Activated CD8-positive, alpha-beta memory T cell treated with anti-CD3 and anti-CD28 coated beads for 36 hours (primary cell): ENCODE measurements around the gene KIF21A. TPM values are rescaled to one million over a fixed set of nuclear protein-coding genes. Genes with fewer than 3 reads are reported as not detected.

ENCODE experiments used
- CTCF ChIA-PET: fragments of 350-600 bp; sonication (Branson Sonifier 250); formaldehyde crosslinking; loops from one replicate; lab custom pipeline; 2021; ENCODE audit warnings: antibody characterized with exemption; lab: Charles Lee
- POLR2A ChIA-PET: fragments of 350-600 bp; sonication (Branson Sonifier 250); formaldehyde crosslinking; loops from one replicate; lab custom pipeline; 2021; ENCODE audit warnings: antibody characterized with exemption; lab: Charles Lee
- total RNA-seq, 2 experiments: library from RNA; stranded (reverse); gene quantifications; one replicate each; pipeline ENCODE4 v1.2.3, GENCODE V29; 2021

The KIF21A gene
- total RNA-seq, 2 experiments from 2014 or later: 43.2 to 48.9 TPM

- CTCF ChIA-PET: interaction anchor here (1.5 to 2.2 kb wide), 2 partner anchors 66 to 175 kb away, joined by 4 read pairs; no protein-coding TSS in a partner anchor
These were observed 1.5 kb downstream of the KIF21A start for GRCh38 chr12:39441189-39441962.

GRCh38 chr12:39440781-39441180 lies 2.1 kb downstream of the KIF21A start:
- ChIA-PET POLR2A (no interaction called here), CTCF (no interaction called here)

More at GRCh38 chr12:39441189-39441962, 1.5 kb downstream of the KIF21A start:
- POLR2A ChIA-PET: no interaction called here

- ChIA-PET POLR2A (no interaction called here), CTCF (no interaction called here)
These were observed 2.8 kb downstream of the KIF21A start for GRCh38 chr12:39440101-39440500.

- CTCF ChIA-PET: no interaction called here
- POLR2A ChIA-PET: no interaction called here
These were observed 7.4 kb downstream of the KIF21A start for GRCh38 chr12:39435531-39435930.

GRCh38 chr12:39431797-39432196 lies 11.1 kb downstream of the KIF21A start:
- POLR2A ChIA-PET: no interaction called here
- CTCF ChIA-PET: no interaction called here

GRCh38 chr12:39431002-39431796 lies 11.7 kb downstream of the KIF21A start:
- POLR2A ChIA-PET: no interaction called here
- CTCF ChIA-PET: no interaction called here

- ChIA-PET CTCF (no interaction called here), POLR2A (no interaction called here)
These were observed 13.1 kb downstream of the KIF21A start for GRCh38 chr12:39429809-39430208.

- CTCF ChIA-PET: no interaction called here
- POLR2A ChIA-PET: no interaction called here
These were observed 15.5 kb downstream of the KIF21A start for GRCh38 chr12:39427360-39427808.

- ChIA-PET CTCF (no interaction called here), POLR2A (no interaction called here)
These were observed 16.2 kb downstream of the KIF21A start for GRCh38 chr12:39426636-39427240.

GRCh38 chr12:39420043-39420442 lies 22.9 kb downstream of the KIF21A start:
- POLR2A ChIA-PET: no interaction called here
- CTCF ChIA-PET: no interaction called here

- ChIA-PET POLR2A (no interaction called here), CTCF (no interaction called here)
These were observed 23.4 kb downstream of the KIF21A start for GRCh38 chr12:39419471-39419870.

GRCh38 chr12:39417916-39418315 lies 25.0 kb downstream of the KIF21A start:
- CTCF ChIA-PET: no interaction called here
- POLR2A ChIA-PET: no interaction called here

- POLR2A ChIA-PET: no interaction called here
- CTCF ChIA-PET: no interaction called here
These were observed 28.8 kb downstream of the KIF21A start for GRCh38 chr12:39413836-39414771.

GRCh38 chr12:39412210-39412609 lies 30.7 kb downstream of the KIF21A start:
- POLR2A ChIA-PET: no interaction called here
- CTCF ChIA-PET: no interaction called here

- ChIA-PET CTCF (interaction anchor here (1.2 kb wide), 1 partner anchor 38 kb away, joined by 3 read pairs; no protein-coding TSS in a partner anchor), POLR2A (interaction anchor here (0.6 kb wide), 1 partner anchor 17 kb away, joined by 3 read pairs; no protein-coding TSS in a partner anchor)
These were observed 36.7 kb downstream of the KIF21A start for GRCh38 chr12:39406262-39406661.

GRCh38 chr12:39405580-39405979 lies 37.3 kb downstream of the KIF21A start:
- ChIA-PET CTCF (interaction anchor here (1.4 kb wide), 1 partner anchor 11 kb away, joined by 3 read pairs; no protein-coding TSS in a partner anchor), POLR2A (no interaction called here)

GRCh38 chr12:39404000-39404399 lies 38.9 kb downstream of the KIF21A start:
- ChIA-PET POLR2A (no interaction called here), CTCF (no interaction called here)

GRCh38 chr12:39403376-39403775 lies 39.5 kb downstream of the KIF21A start:
- POLR2A ChIA-PET: no interaction called here

GRCh38 chr12:39402922-39403321 lies 40.0 kb downstream of the KIF21A start:
- ChIA-PET POLR2A (no interaction called here), CTCF (no interaction called here)

More at GRCh38 chr12:39403376-39403775, 39.5 kb downstream of the KIF21A start:
- CTCF ChIA-PET: no interaction called here
